HG02840 (cell line): ENCODE data around the gene GATAD2B.

Source experiments
- ATAC-seq: cut with Tn5 transposase; IDR thresholded peaks from one replicate; pipeline ENCODE4 v1.9.1; 2021; ENCODE audit warnings: mild to moderate bottlenecking, moderate library complexity, moderate number of reproducible peaks; ENCODE audit not compliant: unreplicated experiment, low FRiP score

Gene GATAD2B

GRCh38 chr1:153953859-153954365, 31.1 kb upstream of the GATAD2B start:
- no peak for ATAC-seq

- ATAC-seq: no peak
These were observed 29.0 kb upstream of the GATAD2B start for GRCh38 chr1:153951801-153952200.

GRCh38 chr1:153951183-153951582, 28.4 kb upstream of the GATAD2B start:
- ATAC-seq: no peak

- ATAC-seq: peak; percentile 57
These were observed 24.0 kb upstream of the GATAD2B start, which contains the start of gene DENND4B for GRCh38 chr1:153946622-153947241. Gene DENND4B, minus strand, starts transcription at chr1:153946718. Its CDS starts 2,344 bp downstream, at chr1:153944374.

GRCh38 chr1:153945795-153946621, 23.2 kb upstream of the GATAD2B start:
- ATAC-seq: peak; percentile 60

GRCh38 chr1:153945131-153945794, 22.5 kb upstream of the GATAD2B start:
- ATAC-seq: no peak

GRCh38 chr1:153944827-153945117, 22.0 kb upstream of the GATAD2B start:
- no peak for ATAC-seq

GRCh38 chr1:153944005-153944826, 21.4 kb upstream of the GATAD2B start:
- ATAC-seq: no peak

GRCh38 chr1:153942766-153943549, 20.2 kb upstream of the GATAD2B start:
- ATAC-seq: no peak

- ATAC-seq: no peak
These were observed 19.3 kb upstream of the GATAD2B start for GRCh38 chr1:153941826-153942725.

- no peak for ATAC-seq
These were observed 18.0 kb upstream of the GATAD2B start for GRCh38 chr1:153940756-153941155.

- no peak for ATAC-seq
These were observed 16.7 kb upstream of the GATAD2B start for GRCh38 chr1:153939476-153939875.

- no peak for ATAC-seq
These were observed 16.2 kb upstream of the GATAD2B start for GRCh38 chr1:153938996-153939395.

GRCh38 chr1:153937331-153937730, 14.6 kb upstream of the GATAD2B start:
- no peak for ATAC-seq

GRCh38 chr1:153936011-153936802, 13.4 kb upstream of the GATAD2B start:
- ATAC-seq: no peak

GRCh38 chr1:153934746-153935145, 12.0 kb upstream of the GATAD2B start:
- no peak for ATAC-seq

GRCh38 chr1:153933955-153934354, 11.2 kb upstream of the GATAD2B start:
- no peak for ATAC-seq

- no peak for ATAC-seq
These were observed 10.7 kb upstream of the GATAD2B start for GRCh38 chr1:153933430-153933829.
